SK-N-SH treated with all-trans-retinoic acid at 6 μM for 48 hours (cell line): ENCODE data around the gene PARD3.

Experiments
- ISL1 ChIP-seq: fragments of 250-450 bp; sonication (Bioruptor Pico); IDR thresholded peaks from 2 replicates; pipeline ENCODE4 v2.1.2; 2022; ENCODE audit warnings: mild to moderate bottlenecking, moderate library complexity
- ZFP30 ChIP-seq: fragments of 450-650 bp; formaldehyde crosslinking; IDR thresholded peaks from 2 replicates; pipeline ENCODE4 v1.5.0; 2022; ENCODE audit warnings: mild to moderate bottlenecking, moderate library complexity

DNA sequence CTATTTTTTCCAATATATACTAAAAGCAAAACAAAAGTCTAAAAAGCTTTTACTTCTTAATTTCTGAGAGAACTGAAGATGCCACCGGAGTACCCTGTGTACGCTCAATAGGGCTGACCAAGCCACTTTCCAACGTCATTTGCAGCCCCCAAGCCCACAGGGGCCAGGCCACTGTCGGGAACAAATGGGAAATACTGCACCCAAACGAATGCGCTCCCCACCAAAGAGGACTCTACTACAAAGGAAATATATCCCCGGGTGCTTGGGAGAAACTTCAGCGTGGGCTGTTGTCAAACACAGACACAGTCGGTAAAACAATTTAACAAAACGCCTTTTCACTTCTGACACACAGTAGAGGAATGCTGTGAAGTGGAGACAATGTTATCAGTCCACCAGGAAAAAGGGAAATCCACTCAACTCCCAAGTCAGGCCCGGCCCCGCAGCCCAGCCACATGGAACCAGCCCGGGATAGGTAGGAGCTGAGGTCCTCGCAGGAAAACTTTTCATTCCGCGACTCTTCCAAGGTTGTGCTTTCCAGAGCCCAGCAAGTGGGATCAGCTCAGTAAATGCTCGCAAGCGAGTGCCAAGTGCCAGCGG is 1.4 kb downstream of the PARD3 start:
- TF ChIP-seq ZFP30 (CRISPR knock-in tag): no peak
- TF ChIP-seq ISL1 (CRISPR knock-in tag): no peak
